ENCODE data around the gene TSC22D1. TPM values are rescaled to one million over a fixed set of nuclear protein-coding genes. Genes with fewer than 3 reads are reported as not detected.

Gene TSC22D1
- total and polyA plus RNA-seq, 4 donors, result 21.0 to 43.5 (median 37.0) TPM

GRCh38 chr13:44401577-44401976 lies 174.6 kb downstream of the TSC22D1 start (continued):
- TF ChIP-seq GABPA (IDR thresholded peaks at IDR 0.05 in 1 of 2, conservative IDR thresholded peaks at IDR 0.05 in 1 of 2), result no peak
- TF ChIP-seq YY1 (IDR thresholded peaks at IDR 0.05), result no peak
- TF ChIP-seq SP1 (IDR thresholded peaks at IDR 0.05), result no peak

- no peaks in the 10 kb centered on the region for H3K36me3 ChIP-seq (ENCODE audit: control insufficient read depth in 4 of 4, insufficient read depth in 3 of 4, low read depth in 1 of 4, low read length in 3 of 4)
- H3K9me3 ChIP-seq (ENCODE audit: control insufficient read depth in 4 of 4, low read length in 3 of 4), result no peaks in the 10 kb centered on the region
- H3K27me3 ChIP-seq (ENCODE audit: control insufficient read depth in 4 of 4, insufficient read depth in 4 of 4, low read length in 3 of 4), result no peaks in the 10 kb centered on the region
- peaks cover 7 to 45% (median 30%) of the 10 kb centered on the region in 4 donors for H3K4me1 ChIP-seq (ENCODE audit: control insufficient read depth in 4 of 4, insufficient read depth in 4 of 4, low read length in 3 of 4)
- TF ChIP-seq REST (IDR thresholded peaks at IDR 0.05) (no peak), YY1 (IDR thresholded peaks at IDR 0.05) (no peak), TAF1 (conservative IDR thresholded peaks at IDR 0.05) (no peak), ATF3 (IDR thresholded peaks at IDR 0.05) (no peak), SP1 (IDR thresholded peaks at IDR 0.05) (no peak), ZBTB33 (IDR thresholded peaks at IDR 0.05) (no peak), RAD21 (IDR thresholded peaks at IDR 0.05) (no peak), CTCF (IDR thresholded peaks at IDR 0.05; ENCODE audit: low read depth, low read length, missing input control) (no peak), MAX (IDR thresholded peaks at IDR 0.05) (no peak), NR2F2 (IDR thresholded peaks at IDR 0.05) (no peak), RXRA (IDR thresholded peaks at IDR 0.05) (no peak), JUND (IDR thresholded peaks at IDR 0.05) (no peak), HNF4G (IDR thresholded peaks at IDR 0.05) (no peak), FOXA1 (IDR thresholded peaks at IDR 0.05) (no peak)
- H3K9ac ChIP-seq (ENCODE audit: low read depth in 1 of 2, low read length in 2 of 2), result no peak overlapping the region
- no peak for DNase-seq (ENCODE audit: low spot score)
- H3K4me3 ChIP-seq (ENCODE audit: low read depth in 1 of 3, low read length in 3 of 3), result no peak overlapping the region
- H3K27ac ChIP-seq (ENCODE audit: low read depth in 1 of 2, low read length in 2 of 2), result no peak overlapping the region
These were observed 175.4 kb downstream of the TSC22D1 start for GRCh38 chr13:44400736-44401135.
